Coronary artery (tissue), 2 donors: ENCODE measurements around the gene RTL1.

Source experiments
- DNase-seq: peaks from one replicate; pipeline ENCODE4 v3.0.0-alpha.2; 2017; ENCODE audit warnings: low spot score
- H3K27ac ChIP-seq, 2 donors: fragments of 200-600 bp; sonication (generic); one replicate each; pipeline ENCODE4 v1.5.1; 2016 to 2019
- H3K4me3 ChIP-seq: fragments of 200-600 bp; sonication (generic); 2 replicates; pipeline ENCODE4 v1.5.1; 2016; ENCODE audit warnings: mild to moderate bottlenecking, moderate library complexity
- TF ChIP-seq, protein P1 (sequence below): fragments of 200-600 bp; sonication (generic); IDR thresholded peaks from one replicate; pipeline ENCODE4 v1.5.1; 2019; ENCODE audit warnings: antibody characterized with exemption

The RTL1 gene

DNA sequence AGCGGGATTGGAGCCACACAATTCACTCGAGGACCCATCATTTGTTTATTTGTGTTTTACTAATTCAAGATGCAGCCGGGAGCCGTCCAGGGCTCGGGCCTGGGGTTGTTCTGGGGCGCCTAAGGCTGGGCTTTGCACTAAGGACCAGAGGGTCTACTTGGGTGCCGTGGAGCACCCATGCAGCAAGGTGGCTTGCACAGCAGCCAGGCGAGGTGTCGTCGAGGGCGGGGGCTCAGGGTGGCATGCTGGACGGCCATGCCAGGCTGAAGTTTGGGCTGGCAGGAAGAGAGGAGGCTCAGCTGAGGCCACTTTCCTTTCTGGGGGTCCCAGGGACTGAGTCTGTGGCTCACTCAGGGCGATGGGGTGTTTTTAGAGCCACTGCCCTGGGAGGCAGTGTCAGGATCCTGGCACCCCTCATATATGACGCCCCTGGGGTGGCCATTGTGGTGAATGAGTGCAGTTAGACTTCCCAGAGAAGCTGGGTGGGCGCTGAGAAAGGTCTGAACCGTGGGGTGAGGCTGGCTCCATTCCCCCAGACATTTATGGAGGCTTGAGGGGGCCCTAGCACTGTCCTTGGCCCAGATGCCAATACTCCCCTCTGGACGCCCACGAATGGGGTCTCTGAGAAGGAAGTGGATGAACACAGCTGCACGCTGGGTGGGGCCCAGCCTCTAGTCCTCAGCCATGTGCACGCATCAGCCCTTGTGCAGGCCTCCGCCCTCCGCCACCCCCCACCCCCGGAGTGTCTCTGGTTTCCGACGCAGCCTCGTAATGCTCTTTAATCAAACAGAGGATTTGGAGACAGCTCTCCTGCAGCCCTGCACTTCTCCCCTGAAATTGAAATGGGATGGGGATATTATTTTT is 66.3 kb downstream of the RTL1 start:
- no peak for DNase-seq
- TF ChIP-seq, protein P1, sequence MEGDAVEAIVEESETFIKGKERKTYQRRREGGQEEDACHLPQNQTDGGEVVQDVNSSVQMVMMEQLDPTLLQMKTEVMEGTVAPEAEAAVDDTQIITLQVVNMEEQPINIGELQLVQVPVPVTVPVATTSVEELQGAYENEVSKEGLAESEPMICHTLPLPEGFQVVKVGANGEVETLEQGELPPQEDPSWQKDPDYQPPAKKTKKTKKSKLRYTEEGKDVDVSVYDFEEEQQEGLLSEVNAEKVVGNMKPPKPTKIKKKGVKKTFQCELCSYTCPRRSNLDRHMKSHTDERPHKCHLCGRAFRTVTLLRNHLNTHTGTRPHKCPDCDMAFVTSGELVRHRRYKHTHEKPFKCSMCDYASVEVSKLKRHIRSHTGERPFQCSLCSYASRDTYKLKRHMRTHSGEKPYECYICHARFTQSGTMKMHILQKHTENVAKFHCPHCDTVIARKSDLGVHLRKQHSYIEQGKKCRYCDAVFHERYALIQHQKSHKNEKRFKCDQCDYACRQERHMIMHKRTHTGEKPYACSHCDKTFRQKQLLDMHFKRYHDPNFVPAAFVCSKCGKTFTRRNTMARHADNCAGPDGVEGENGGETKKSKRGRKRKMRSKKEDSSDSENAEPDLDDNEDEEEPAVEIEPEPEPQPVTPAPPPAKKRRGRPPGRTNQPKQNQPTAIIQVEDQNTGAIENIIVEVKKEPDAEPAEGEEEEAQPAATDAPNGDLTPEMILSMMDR, result no peak
- H3K27ac ChIP-seq, result no peak overlapping the region
- no peak overlapping the region for H3K4me3 ChIP-seq

GRCh38 chr14:100836311-100836805 is 67.2 kb downstream of the RTL1 start:
- no peak overlapping the region for H3K4me3 ChIP-seq
- TF ChIP-seq, protein P1, result no peak
- DNase-seq, result no peak
- H3K27ac ChIP-seq, result no peak overlapping the region

DNA sequence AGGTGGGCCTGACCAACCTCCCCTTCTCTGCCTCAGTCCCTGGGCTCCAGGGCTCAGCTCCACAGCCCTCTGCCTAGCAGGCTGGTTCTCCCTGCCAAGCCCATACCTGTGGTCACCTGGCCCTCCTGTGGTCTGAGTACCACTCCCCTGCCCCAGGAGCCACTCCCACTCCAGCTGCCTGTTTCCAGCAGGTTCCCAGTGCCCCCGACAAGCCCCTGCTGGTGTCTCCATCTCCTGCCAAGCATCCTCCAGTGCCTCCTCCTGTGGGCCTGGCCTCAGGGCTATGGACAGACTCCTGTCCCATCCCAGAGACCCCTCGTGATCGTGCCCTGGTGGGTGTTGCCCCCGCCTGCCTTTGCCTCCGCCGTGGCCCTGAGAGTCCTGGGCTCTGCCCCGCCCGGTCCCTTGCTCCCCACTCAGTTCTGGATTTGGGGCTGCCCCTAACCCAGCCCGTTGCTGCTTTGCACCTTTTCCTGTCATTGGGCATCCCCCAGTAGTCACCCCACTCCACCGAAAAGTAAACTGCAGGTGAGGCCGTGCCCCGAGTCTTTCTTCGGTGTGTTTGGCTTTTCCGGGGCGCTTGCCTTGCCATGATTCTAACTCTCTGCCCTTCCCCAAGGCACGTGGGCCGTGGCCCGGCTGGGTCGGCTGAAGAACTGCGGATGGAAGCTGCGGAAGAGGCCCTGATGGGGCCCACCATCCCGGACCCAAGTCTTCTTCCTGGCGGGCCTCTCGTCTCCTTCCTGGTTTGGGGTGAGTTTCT is 67.8 kb downstream of the RTL1 start:
- no peak overlapping the region for H3K27ac ChIP-seq
- TF ChIP-seq, protein P1, result no peak
- no peak for DNase-seq
- no peak overlapping the region for H3K4me3 ChIP-seq

GRCh38 chr14:100834794-100835547 is 68.6 kb downstream of the RTL1 start:
- Histone ChIP-seq H3K27ac (no peak overlapping the region), H3K4me3 (no peak overlapping the region)
- no peak for DNase-seq
- TF ChIP-seq, protein P1, result no peak

DNA sequence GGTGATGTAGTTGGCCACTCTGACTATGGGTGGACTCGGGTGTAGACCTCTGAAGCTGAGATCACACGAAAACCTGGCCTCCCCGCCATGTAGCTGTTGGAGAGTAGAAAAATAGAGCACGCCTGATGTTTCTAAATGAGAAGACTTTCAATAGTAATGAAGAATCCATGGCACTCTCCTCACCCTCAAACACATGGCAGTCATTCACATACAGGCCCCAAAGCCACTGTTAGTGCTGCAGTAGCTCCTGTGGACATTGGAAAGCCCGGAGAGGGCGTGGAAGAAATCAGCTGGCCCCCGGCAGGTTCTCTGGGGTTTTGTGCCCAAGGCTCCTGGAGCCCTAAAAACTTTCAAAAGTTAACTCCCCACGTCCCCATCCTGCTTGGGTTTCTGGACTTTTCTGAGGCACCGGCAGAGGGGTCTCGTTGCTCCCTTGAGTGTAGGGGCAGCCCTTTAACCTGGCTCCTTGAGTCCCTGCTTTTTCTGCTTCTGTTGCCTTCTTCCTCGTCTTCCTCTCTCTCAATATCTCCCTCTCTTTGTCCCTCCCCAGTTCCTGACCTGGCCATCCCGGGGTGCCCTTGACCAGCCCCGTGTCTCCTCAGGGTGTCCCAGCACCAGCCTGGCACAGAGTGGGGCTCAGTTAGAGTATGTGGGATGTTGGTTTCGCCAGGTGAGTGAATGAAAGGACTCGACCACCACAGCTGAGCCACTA is 69.3 kb downstream of the RTL1 start:
- TF ChIP-seq, protein P1, result no peak
- Histone ChIP-seq H3K27ac (no peak overlapping the region), H3K4me3 (no peak overlapping the region)
- DNase-seq, result no peak

DNA sequence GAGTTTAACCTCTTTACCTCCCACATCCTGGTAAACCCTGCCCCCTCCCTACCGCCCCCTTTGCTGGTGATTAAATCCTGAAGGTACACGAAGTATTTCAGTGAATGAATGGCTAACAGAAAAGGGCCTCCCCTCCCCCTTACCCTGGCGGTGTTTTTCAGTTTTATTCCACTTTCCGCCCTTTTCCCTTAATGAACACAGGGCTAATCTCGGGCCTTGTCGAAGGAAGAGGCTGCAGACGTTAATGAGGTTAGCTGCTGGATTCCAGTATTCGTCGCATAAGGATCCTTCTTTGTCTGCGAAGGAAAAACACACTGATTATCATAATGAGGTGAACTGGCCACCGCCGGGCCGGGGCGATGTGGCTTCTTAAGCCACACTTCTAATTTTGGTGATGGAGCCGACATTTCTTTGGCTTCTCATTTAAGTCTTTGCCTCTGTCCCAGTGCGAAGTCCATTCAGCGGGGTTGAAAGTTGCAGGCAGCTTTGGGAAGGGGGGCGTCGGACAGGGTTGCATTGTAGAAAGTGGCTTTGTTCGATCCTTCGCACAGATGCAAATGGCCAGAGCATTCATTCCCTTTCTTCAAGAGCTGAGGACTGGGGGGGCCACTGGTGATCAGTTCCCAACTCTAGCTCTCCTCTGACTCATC is 71.1 kb downstream of the RTL1 start:
- Histone ChIP-seq H3K27ac (no peak overlapping the region), H3K4me3 (no peak overlapping the region)
- TF ChIP-seq, protein P1, result no peak
- no peak for DNase-seq
